GM12801 (cell line): ENCODE measurements around the gene TMEM232.

ENCODE experiments used
- TF ChIP-seq, protein P1 (sequence below): IDR thresholded peaks from one replicate; pipeline ENCODE4 v1.5.1; 2011; ENCODE audit warnings: control low read depth; ENCODE audit not compliant: insufficient read length; ENCODE audit errors: extremely low read depth

The TMEM232 gene

DNA sequence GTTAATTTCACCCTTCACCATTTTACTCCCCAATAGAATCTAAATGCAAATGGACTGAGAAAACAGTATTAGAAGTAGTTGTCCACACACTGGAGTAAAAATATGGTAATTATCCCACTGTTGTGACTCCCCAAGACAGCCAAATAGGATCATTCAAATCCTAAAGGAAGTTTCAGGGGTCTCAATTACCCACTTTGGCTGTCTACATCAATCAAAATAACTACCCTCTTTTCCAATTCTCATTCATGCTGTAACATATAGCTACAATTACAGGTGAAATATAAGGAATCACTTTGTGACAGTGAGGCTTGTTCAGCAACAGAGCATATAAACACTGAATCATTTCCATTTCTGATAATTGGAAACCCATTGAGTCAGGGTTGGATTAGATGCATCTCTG, 220.1 kb downstream of the TMEM232 start:
- TF ChIP-seq, protein P1, sequence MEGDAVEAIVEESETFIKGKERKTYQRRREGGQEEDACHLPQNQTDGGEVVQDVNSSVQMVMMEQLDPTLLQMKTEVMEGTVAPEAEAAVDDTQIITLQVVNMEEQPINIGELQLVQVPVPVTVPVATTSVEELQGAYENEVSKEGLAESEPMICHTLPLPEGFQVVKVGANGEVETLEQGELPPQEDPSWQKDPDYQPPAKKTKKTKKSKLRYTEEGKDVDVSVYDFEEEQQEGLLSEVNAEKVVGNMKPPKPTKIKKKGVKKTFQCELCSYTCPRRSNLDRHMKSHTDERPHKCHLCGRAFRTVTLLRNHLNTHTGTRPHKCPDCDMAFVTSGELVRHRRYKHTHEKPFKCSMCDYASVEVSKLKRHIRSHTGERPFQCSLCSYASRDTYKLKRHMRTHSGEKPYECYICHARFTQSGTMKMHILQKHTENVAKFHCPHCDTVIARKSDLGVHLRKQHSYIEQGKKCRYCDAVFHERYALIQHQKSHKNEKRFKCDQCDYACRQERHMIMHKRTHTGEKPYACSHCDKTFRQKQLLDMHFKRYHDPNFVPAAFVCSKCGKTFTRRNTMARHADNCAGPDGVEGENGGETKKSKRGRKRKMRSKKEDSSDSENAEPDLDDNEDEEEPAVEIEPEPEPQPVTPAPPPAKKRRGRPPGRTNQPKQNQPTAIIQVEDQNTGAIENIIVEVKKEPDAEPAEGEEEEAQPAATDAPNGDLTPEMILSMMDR: no peak

DNA sequence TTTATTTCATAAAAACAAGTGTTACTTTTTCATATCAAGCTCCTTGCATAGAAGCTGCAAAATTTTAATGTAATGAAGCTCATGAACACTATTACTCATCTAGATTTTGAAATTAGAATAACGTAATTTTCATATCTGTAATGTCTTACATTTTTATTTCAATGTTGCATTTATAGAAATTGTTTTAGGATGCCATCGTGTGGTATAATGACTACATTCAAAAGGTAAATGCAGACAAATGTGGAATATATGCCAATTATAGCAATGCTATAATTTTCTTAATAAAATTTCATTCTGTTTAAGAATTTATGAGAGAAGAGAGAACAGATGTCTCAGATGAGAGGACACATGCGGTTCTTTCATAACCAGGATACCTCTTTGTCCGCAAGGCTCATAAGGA, 230.2 kb downstream of the TMEM232 start:
- TF ChIP-seq, protein P1: no peak

DNA sequence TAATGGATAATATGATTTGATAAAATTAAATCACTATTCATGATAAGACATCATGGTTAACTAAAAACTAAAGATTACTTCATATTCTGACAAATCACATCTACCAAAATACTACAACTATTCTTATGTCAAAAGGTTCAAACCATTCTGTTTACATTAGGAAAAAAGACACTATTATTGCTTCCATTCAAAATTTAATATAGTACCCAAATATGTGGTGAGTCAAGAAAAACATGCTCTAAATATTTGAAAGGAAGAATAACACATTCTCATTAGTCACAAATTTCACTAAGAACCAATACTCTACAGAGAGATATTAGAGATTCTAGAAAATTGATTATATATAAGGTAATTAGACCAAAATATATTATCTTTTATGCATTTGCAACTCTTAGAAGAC, 234.0 kb downstream of the TMEM232 start:
- TF ChIP-seq, protein P1: no peak

DNA sequence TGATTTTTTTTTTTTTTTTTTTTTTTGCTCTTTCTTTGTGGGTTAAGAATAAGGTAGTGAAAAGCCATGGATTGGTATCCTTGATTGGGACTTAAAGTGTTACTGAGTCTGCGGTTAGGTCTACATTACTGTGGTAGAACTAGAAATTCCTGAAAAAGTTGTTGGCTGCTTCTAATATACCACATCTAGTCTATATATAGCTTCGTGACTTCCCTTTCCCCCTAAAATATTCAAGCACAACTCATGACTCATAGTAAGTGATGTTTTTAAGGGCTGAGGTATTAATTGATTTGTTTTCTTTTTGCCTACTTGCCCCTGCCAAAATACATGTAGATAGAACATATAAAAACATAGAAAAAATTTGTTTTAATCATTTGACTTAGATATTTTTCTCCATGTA, 247.6 kb downstream of the TMEM232 start:
- TF ChIP-seq, protein P1: no peak

DNA sequence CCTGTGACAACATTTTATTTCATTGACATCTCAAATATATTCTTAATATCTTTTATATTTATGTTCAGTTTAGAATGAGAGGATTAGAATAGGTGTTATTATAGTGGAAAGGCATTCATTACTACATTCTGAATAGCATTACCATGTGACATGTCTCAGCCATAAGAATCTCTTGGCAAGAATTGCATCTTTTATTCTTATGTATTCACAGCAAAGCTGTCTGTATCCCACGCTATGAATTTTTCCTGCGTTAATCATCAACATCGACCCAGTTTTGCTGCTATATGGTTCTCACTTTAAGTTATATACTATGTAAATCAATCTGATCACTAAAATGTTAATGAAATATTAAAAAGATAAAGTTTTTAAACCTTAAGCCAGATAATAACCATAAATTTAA, 248.6 kb downstream of the TMEM232 start:
- TF ChIP-seq, protein P1: no peak

DNA sequence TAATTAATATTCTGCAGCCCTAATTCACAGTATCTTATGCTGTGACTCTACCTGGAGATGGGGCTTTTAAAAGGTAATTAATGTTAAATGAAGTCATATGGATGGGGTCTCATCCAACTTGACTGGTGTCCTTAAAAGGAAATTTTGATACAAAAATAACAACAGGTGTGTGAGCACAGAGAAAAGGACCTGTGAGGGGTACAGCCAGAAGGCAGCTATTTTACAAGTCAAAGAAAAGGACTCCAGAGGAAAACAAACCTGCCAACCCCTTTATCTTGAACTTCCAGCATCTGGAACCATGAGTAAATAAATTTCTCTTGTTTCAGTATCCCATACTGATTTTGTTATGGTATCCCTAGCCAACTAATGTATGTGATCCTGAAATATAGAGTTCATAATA, 250.3 kb downstream of the TMEM232 start:
- TF ChIP-seq, protein P1: no peak

DNA sequence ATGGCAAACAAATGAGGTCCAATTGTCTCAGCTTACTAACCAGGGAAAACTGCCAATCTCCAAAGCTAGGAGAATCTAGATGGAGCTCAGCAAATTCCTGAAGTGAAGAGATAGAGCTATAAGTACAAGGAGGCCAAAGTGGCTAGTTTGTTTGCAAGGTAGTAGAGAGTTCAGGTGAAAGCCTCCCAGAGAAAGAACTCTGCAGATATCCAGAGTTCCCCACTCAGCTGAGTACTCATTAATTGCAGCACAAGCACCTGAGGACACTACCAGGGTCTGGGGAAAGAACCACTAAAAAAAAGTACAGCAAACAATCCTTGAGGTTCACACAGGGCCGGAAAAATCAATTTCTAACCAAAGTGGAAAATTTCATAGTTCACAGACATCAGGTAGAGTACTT, 250.9 kb downstream of the TMEM232 start:
- TF ChIP-seq, protein P1: no peak

DNA sequence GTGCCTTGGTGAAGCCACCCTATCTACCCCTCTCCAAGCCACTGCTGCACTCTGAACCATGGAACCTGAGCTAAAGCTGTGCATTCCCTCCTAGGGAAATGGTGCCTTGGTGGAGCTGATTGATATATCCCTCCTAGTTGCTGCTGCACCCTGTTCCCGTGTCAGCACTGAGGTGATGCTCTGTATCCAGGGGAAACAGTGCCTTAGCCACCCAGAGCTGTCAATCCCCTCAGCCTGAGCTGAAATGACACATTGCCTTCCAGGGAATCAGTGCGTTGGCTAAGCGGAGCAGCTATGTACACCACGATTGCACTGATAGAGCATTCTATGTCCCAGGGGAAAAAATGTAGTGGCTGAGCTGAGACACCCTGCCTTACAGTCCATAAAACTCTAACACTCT, 257.0 kb downstream of the TMEM232 start:
- TF ChIP-seq, protein P1: no peak
